SJCRH30 (cell line): ENCODE measurements around the gene SLCO4A1. TPM values are rescaled to one million over a fixed set of nuclear protein-coding genes. Genes with fewer than 3 reads are reported as not detected.

Experiments
- DNase-seq, 2 experiments: peaks; one replicate each; pipeline ENCODE4 v3.0.0-alpha.2; 2015 to 2020
- H3K27ac ChIP-seq: fragments of 250-450 bp; sonication (Bioruptor Pico); 2 replicates; pipeline ENCODE4 v1.5.1; 2020; ENCODE audit warnings: mild to moderate bottlenecking, moderate library complexity
- H3K27me3 ChIP-seq: fragments of 250-450 bp; sonication (Bioruptor Pico); 2 replicates; pipeline ENCODE4 v1.5.1; 2020; ENCODE audit warnings: mild to moderate bottlenecking, moderate library complexity
- H3K36me3 ChIP-seq: fragments of 250-450 bp; sonication (Bioruptor Pico); 2 replicates; pipeline ENCODE4 v1.5.1; 2020; ENCODE audit warnings: mild to moderate bottlenecking, moderate library complexity
- H3K4me1 ChIP-seq: fragments of 250-450 bp; sonication (Bioruptor Pico); 2 replicates; pipeline ENCODE4 v1.5.1; 2020; ENCODE audit warnings: mild to moderate bottlenecking, moderate library complexity
- H3K4me3 ChIP-seq: fragments of 250-450 bp; sonication (Bioruptor Pico); 2 replicates; pipeline ENCODE4 v1.5.1; 2020; ENCODE audit warnings: mild to moderate bottlenecking, moderate library complexity
- H3K9me3 ChIP-seq: fragments of 250-450 bp; sonication (Bioruptor Pico); replicated peaks from 2 replicates; pipeline ENCODE4 v1.5.1; 2020; ENCODE audit warnings: mild to moderate bottlenecking, moderate library complexity
- total RNA-seq: library from RNA; depleted of rRNA; stranded (reverse); fragments of >200 nt; shearing (Covaris generic); gene quantifications from 2 replicates; pipeline ENCODE4 v1.2.3, GENCODE V29; 2014

Gene SLCO4A1
- total RNA-seq, 1 experiment from 2014 or later, result 3.9 TPM

DNA sequence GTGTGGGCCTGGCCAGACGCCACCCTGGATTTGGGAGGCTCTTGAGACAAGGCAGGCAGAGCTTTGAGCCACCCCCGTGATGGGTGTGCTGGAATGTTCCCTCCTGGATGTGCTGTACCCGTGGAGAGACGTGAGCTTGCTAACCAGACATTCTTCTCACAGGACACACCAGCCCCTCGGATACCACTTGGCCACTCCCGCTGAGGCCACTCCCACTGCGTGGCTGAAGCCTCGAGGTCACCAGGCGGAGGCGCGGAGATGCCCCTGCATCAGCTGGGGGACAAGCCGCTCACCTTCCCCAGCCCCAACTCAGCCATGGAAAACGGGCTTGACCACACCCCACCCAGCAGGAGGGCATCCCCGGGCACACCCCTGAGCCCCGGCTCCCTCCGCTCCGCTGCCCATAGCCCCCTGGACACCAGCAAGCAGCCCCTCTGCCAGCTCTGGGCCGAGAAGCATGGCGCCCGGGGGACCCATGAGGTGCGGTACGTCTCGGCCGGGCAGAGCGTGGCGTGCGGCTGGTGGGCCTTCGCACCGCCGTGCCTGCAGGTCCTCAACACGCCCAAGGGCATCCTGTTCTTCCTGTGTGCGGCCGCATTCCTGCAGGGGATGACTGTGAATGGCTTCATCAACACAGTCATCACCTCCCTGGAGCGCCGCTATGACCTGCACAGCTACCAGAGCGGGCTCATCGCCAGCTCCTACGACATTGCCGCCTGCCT is 14.1 kb downstream of the SLCO4A1 start:
- no peaks in the 10 kb centered on the region for H3K27me3 ChIP-seq
- no peaks in the 10 kb centered on the region for H3K36me3 ChIP-seq
- H3K4me3 ChIP-seq, result no peak overlapping the region
- DNase-seq, result no peak
- no peaks in the 10 kb centered on the region for H3K9me3 ChIP-seq
- H3K4me1 ChIP-seq, result peaks cover 14% of the 10 kb centered on the region
- H3K27ac ChIP-seq, result no peak overlapping the region

DNA sequence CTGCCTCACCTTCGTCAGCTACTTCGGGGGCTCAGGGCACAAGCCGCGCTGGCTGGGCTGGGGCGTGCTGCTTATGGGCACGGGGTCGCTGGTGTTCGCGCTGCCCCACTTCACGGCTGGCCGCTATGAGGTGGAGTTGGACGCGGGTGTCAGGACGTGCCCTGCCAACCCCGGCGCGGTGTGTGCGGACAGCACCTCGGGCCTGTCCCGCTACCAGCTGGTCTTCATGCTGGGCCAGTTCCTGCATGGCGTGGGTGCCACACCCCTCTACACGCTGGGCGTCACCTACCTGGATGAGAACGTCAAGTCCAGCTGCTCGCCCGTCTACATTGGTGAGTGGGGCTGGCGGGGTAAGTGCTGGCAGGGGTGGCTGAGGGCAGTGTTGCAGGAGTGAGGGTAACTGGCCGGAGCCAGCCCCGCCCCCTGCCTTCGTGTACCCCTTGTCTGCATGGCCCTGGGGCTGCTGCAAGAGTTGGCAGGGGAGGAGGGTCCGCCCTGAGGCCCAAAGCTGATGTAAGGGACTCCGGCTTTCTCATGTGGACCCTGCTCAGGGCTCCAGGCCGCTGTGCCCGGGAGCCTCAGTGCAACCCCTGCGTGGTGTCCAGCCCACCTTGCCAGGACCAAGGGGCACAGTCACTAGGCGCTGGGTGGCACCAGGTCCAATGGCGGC is 14.8 kb downstream of the SLCO4A1 start:
- Histone ChIP-seq H3K27ac (no peak overlapping the region), H3K27me3 (no peaks in the 10 kb centered on the region), H3K4me3 (no peak overlapping the region), H3K36me3 (no peaks in the 10 kb centered on the region), H3K9me3 (no peaks in the 10 kb centered on the region), H3K4me1 (peaks cover 10% of the 10 kb centered on the region; the same call in 1 of the 2 replicates)
- DNase-seq, result no peak

DNA sequence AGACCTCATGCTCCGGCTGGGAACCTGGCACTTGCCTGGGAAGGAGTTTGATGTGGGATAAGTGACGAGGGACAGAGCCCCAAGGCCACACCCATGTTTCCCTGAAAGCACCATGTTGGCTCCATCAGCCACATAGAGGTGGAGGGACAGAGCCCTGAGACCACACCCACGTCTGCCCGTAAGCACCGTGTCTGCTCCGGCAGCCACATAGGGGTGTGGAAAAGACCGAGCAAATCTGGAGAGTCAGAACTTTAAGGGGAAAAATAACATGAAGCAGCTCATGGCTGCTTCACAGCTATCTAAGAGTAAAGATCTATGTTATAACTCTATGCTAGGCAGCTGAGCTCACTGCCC is 15.3 kb downstream of the SLCO4A1 start:
- no peaks in the 10 kb centered on the region for H3K9me3 ChIP-seq
- no peak overlapping the region for H3K4me3 ChIP-seq
- H3K27ac ChIP-seq, result no peak overlapping the region
- peaks cover 4% of the 10 kb centered on the region; the same call in 1 of the 2 replicates for H3K4me1 ChIP-seq
- no peak for DNase-seq
- no peaks in the 10 kb centered on the region for H3K36me3 ChIP-seq
- H3K27me3 ChIP-seq, result no peaks in the 10 kb centered on the region

DNA sequence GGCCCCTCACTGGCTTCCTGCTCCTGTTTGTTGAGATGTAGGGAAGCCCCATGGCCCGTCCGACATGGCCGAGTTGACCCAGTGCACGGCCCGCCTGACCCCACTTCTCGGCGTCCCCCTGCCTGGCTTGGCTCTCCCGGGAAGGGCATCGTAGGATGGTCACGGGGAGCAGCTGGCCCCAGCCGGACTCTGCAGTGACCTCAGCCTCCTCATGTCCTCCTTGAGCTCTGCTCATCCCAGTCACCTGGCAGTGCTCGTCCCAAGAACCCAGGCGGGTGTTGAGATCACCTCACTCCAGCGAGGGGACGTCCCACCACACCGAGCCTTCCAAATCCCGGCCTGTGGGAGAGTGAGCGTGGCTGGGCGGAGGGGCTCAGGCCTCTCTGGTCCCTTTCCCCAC is 15.7 kb downstream of the SLCO4A1 start:
- Histone ChIP-seq H3K27ac (no peak overlapping the region), H3K9me3 (no peaks in the 10 kb centered on the region), H3K4me1 (peaks cover under 1% of the 10 kb centered on the region; the same call in 1 of the 2 replicates), H3K4me3 (no peak overlapping the region), H3K36me3 (no peaks in the 10 kb centered on the region), H3K27me3 (no peaks in the 10 kb centered on the region)
- DNase-seq, result no peak

DNA sequence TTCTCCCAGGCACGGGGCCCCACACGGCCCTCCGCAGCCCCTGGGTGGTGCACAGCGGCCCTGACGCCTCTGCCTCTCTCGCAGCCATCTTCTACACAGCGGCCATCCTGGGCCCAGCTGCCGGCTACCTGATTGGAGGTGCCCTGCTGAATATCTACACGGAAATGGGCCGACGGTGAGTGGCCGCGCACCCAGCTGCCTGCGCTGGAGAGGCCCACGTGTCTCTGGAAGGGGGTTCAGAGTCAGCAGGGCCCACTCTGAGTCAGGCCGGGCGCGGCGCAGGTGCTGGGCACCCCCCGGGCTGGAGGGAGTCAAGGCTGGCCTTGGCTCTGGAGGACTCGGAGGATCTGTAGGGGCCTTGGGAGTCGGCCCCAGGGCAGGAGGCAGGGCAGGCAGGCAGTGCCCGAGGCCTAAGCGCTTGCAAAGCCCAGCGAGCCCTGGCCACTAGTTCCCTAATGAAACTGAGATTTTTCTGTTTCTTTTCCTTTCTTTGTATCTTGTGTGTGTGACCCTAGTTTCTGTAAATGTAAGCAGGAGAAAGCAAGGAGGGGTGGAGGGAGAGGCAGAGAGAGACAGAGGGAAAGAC is 16.4 kb downstream of the SLCO4A1 start:
- Histone ChIP-seq H3K9me3 (no peaks in the 10 kb centered on the region), H3K27me3 (no peaks in the 10 kb centered on the region), H3K4me3 (no peak overlapping the region), H3K36me3 (no peaks in the 10 kb centered on the region), H3K4me1 (no peaks in the 10 kb centered on the region), H3K27ac (no peak overlapping the region)
- no peak for DNase-seq

DNA sequence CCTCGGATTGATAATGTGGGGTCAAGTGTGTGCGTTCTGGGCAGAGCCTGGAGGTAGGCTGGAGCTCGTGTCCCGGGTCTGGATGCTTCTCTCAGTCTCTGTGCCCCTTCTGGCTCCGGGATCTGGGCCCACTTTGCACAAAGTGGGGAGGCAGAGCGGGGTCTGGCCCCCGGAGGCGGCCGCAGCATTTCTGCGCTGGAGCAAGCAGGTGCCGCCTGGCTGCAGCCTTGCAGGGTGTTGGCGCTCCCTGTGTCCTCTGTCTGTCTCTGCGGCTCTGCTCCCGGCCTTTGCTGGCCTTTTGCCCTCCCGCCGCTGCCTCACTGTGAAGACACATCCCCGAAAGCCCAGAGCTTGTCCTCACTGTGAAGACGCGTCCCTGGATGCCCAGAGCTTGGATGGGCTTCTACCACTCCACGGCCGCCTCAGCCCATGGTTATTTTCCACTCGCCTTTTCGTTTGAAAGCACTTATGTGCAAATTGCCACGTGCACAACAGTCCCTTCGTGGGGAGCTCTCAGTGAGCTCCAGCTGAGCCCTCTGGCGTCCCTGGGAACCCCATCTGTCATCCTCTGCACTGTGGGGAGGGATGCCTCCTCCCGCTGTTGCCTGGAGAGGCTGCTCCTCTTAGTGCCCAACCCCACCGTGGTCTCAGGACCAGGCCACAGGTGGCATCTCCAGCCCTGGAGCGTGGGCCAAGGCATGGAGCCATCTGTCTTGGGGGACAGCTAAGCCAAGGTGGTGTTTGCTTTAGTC is 17.4 kb downstream of the SLCO4A1 start:
- Histone ChIP-seq H3K9me3 (no peaks in the 10 kb centered on the region), H3K27me3 (peaks cover 6% of the 10 kb centered on the region; the same call in 1 of the 2 replicates), H3K36me3 (no peaks in the 10 kb centered on the region), H3K4me3 (no peak overlapping the region), H3K27ac (no peak overlapping the region), H3K4me1 (no peaks in the 10 kb centered on the region)
- DNase-seq, result no peak

DNA sequence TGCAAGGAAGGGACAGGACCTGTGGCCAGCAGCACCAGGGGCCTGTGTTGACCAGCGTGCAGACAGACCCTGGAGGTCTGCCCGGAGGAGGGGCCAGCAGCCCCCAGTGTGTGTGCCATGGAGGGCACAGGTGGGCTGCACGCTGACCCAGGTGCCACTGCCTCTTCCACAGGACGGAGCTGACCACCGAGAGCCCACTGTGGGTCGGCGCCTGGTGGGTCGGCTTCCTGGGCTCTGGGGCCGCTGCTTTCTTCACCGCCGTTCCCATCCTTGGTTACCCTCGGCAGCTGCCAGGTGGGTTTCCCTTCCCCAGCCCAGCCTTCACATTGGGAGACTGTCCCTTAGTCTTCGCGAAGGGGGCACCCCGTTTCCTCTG is 17.9 kb downstream of the SLCO4A1 start:
- no peak overlapping the region for H3K27ac ChIP-seq
- peaks cover 6% of the 10 kb centered on the region; the same call in 1 of the 2 replicates for H3K27me3 ChIP-seq
- no peaks in the 10 kb centered on the region for H3K9me3 ChIP-seq
- no peak for DNase-seq
- H3K36me3 ChIP-seq, result no peaks in the 10 kb centered on the region
- no peaks in the 10 kb centered on the region for H3K4me1 ChIP-seq
- no peak overlapping the region for H3K4me3 ChIP-seq

DNA sequence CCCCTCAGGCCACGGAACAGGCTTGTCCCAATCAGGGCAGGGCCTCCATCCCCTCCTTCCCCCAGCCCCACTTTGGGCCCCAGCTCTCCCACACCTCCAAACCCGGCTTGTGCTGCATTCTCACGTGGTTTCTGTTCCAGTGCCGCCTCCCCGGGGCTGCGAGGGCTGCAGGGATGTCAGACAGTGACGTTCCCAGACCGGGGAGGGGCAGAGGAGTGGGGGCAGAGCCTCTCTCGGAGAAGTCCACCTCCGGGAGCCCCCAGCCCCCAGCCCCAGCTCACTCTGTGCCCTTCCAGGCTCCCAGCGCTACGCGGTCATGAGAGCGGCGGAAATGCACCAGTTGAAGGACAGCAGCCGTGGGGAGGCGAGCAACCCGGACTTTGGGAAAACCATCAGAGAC is 18.5 kb downstream of the SLCO4A1 start:
- Histone ChIP-seq H3K4me1 (no peaks in the 10 kb centered on the region), H3K9me3 (no peaks in the 10 kb centered on the region), H3K36me3 (no peaks in the 10 kb centered on the region), H3K27me3 (peaks cover 6% of the 10 kb centered on the region; the same call in 1 of the 2 replicates), H3K4me3 (no peak overlapping the region), H3K27ac (no peak overlapping the region)
- DNase-seq, result no peak

DNA sequence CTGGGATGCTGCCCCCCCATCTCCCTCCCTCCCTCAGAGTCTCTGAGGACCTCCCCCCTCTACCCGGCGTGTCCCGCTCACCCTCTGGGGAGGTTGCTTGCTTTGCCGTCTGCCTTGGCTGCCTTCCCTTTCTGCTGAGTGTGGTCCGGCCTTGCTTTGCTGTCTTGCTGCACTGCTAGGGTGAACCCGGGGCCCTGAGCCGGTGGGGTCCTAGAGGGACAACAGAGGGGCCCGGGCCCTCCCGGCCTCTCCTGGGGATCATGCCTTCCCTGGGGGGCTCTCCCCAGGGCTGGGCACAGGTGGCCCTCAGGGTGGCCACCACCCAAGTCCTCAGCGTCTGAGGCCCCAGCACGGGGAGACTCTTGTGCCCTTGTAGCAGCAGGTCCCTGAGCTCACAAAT is 19.3 kb downstream of the SLCO4A1 start:
- Histone ChIP-seq H3K4me3 (no peak overlapping the region), H3K27ac (no peak overlapping the region), H3K4me1 (peaks cover under 1% of the 10 kb centered on the region; the same call in 1 of the 2 replicates), H3K9me3 (no peaks in the 10 kb centered on the region), H3K27me3 (peaks cover 6% of the 10 kb centered on the region; the same call in 1 of the 2 replicates), H3K36me3 (no peaks in the 10 kb centered on the region)
- DNase-seq, result no peak

DNA sequence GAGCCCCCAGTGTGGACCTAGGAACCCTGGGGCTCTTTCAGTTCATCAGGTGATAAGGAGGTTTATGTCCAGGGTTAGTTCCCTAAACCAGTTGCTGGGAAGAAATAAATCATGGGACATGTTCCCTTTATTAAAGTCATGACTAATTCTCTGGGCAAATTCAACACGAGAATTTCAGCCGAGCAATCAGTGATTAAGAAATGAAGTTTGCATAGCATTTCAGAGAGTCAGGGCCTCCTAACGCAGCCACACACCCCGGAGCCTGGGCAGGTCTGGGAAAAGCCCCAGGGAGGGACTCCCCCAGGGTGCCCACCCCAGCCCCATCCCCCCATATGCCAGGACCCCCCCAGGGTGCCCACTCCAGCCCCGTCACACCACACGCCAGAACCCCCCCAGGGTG is 20.1 kb downstream of the SLCO4A1 start:
- DNase-seq, result no peak
- no peak overlapping the region for H3K4me3 ChIP-seq
- H3K4me1 ChIP-seq, result peaks cover 6% of the 10 kb centered on the region; the same call in 1 of the 2 replicates
- H3K27ac ChIP-seq, result no peak overlapping the region
- no peaks in the 10 kb centered on the region for H3K9me3 ChIP-seq
- H3K27me3 ChIP-seq, result peaks cover 13% of the 10 kb centered on the region
- H3K36me3 ChIP-seq, result no peaks in the 10 kb centered on the region

DNA sequence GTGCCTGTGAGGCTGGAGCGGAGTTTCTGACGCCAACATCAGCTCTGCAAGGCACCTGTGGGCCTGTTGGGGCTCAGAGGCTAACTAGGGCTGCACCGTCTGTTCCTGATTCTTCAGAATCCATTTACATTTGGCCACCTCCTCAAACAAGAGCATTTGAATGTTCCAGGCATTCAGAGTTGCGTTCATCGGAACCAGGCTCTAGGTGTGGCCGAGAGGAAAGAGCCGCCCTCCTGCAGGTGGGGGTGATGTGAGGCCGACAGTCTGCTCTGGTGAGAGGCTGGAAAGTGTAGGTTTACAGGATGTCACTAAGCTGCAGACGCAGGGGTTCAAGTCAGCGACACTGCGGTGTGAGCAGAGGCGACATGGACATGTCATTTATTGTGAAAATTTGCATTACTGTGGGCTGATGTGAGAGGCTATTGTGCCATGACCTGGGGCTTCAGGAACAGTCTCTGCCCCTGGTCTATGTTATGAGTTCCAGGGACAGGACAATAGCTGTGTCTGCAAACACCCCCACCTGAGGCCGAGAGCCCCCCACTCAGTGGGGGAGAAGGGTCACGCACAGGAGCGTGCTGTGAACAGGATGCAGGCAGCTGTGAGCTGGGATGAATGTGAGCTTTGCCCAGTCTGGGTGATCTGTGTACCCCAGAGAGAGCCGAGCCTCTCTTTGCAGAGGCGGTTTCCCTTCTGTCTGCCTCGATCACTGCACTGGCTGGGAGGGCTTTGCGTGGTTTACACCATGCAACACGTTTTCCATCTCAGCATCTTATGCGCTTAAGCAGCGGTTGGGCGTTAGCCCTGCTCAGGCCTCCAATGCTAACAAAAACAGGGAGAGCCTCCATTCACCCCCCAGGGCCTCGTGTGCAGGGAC is 21.1 kb downstream of the SLCO4A1 start:
- Histone ChIP-seq H3K4me3 (no peak overlapping the region), H3K27me3 (peaks cover 20% of the 10 kb centered on the region), H3K9me3 (no peaks in the 10 kb centered on the region), H3K4me1 (peaks cover 6% of the 10 kb centered on the region; the same call in 1 of the 2 replicates), H3K36me3 (no peaks in the 10 kb centered on the region), H3K27ac (no peak overlapping the region)
- no peak for DNase-seq

DNA sequence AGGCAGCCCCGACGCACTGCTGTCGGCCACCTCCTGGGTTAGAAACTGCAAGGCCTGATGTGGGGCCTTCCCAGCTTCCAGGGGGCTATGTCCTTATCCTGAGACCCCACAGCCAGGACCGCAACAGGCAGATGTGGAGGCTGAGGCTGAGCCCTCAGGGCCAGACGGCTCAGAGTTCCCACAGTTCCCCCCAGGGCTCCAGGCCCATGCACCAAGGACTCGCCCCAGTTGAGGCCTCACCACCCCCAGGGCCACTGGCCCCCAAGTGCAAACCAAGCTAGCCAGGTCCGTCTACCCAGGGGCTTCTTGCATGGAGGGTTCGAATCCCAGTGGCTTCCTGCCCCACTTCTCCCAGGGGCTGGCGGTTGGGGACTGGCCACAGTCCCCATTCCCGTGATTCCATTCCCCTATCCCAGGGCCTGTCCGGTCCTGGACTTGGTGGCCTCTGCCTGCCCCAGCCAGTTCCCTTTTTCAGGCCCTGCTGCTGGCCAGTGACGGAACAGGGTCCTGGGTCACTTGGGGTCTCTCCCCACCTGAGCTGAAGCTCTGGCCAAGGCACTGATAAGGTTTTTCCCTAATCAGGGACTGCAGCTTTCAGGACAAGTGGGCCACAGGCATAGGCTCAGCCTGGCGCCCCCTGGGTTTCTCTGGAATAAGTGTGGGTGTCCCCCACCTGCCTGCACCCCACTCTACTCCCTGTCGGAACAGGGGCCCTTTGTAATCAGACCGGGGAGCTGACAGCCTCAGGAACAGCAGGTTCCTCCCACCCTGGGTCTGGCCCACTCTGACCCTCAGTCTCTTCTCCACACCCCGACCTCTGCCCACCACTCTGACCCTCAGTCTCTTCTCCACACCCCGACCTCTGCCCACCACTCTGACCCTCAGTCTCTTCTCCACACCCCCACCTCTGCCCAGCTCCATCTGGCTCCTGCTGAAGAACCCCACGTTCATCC is 22.0 kb downstream of the SLCO4A1 start:
- DNase-seq, result no peak
- Histone ChIP-seq H3K9me3 (no peaks in the 10 kb centered on the region), H3K27me3 (peaks cover 20% of the 10 kb centered on the region), H3K4me1 (peaks cover 6% of the 10 kb centered on the region; the same call in 1 of the 2 replicates), H3K27ac (no peak overlapping the region), H3K4me3 (no peak overlapping the region), H3K36me3 (no peaks in the 10 kb centered on the region)

DNA sequence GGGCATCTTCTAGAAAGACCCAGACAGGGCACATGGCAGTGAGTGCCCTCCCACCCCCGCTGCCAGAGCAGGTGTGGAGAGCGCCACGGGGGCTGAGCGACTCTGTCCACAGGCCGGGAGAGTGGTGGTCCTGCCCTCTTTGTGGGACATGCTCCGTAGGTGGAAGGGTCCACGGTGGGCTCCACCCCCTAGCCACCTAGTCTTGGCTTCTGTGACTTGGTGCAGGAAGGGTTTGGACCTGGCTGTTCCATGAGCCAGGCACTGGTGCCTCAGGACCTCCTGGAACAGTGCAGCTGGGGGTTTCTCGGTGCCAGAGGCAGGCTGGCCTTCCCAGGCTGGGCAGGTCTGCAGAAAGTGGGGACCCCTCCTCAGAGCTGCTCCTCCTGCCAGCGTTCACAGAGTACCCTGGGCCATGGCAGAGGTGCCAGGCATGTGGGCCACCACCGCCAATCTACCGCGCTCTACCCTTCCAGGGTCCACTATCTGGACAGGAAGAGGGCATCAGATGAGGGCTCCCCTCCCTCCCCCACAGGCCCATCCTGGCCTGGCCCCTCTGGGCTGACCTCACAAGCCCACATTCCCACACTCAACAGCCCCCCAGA is 23.0 kb downstream of the SLCO4A1 start:
- H3K4me1 ChIP-seq, result peaks cover 6% of the 10 kb centered on the region; the same call in 1 of the 2 replicates
- peaks cover 20% of the 10 kb centered on the region for H3K27me3 ChIP-seq
- H3K4me3 ChIP-seq, result no peak overlapping the region
- no peak overlapping the region for H3K27ac ChIP-seq
- no peak for DNase-seq
- H3K9me3 ChIP-seq, result no peaks in the 10 kb centered on the region
- H3K36me3 ChIP-seq, result no peaks in the 10 kb centered on the region
